ENCODE results near the gene IGFALS. TPM values are rescaled to one million over a fixed set of nuclear protein-coding genes. Genes with fewer than 3 reads are reported as not detected.

IGFALS gene
- total RNA-seq, 2 donors from 2014 or later = 0.10 TPM; not detected in 1

Other genes with a start within 250 kb of the IGFALS start
- gene IFT140, start 181.6 kb downstream of the IGFALS start, total RNA-seq = 10 to 100 TPM; 13.1 to 14.9 TPM
- gene CRAMP1, start 181.3 kb downstream of the IGFALS start, total RNA-seq = 10 to 100 TPM; 12.1 to 12.4 TPM
- 10 to 100 TPM; 23.3 to 31.1 TPM for gene JPT2, start 115.4 kb downstream of the IGFALS start, total RNA-seq
- gene MAPK8IP3, start 87.5 kb downstream of the IGFALS start, total RNA-seq = 10 to 100 TPM; 37.1 to 42.3 TPM
- gene NME3, start 22.2 kb downstream of the IGFALS start, total RNA-seq = 10 to 100 TPM; 31.6 to 47.0 TPM
- gene EME2, start 20.9 kb downstream of the IGFALS start, total RNA-seq = 10 to 100 TPM; 10.2 to 12.0 TPM
- 10 to 100 TPM; 37.3 to 45.8 TPM for gene MRPS34, start 20.6 kb downstream of the IGFALS start, total RNA-seq
- 10 to 100 TPM; 21.7 to 26.7 TPM for gene SPSB3, start 11.1 kb downstream of the IGFALS start, total RNA-seq
- gene NUBP2, start 10.7 kb downstream of the IGFALS start, total RNA-seq = 10 to 100 TPM; 30.4 to 30.9 TPM
- gene HAGH, start 33.1 kb upstream of the IGFALS start, total RNA-seq = 10 to 100 TPM; 36.1 to 48.2 TPM
- 10 to 100 TPM; 14.0 to 17.3 TPM for gene FAHD1, start 33.5 kb upstream of the IGFALS start, total RNA-seq
- not detected for gene MEIOB, start 78.5 kb upstream of the IGFALS start, total RNA-seq
- not detected for gene HS3ST6, start 124.7 kb upstream of the IGFALS start, total RNA-seq
- 10 to 100 TPM; 61.4 to 70.0 TPM for gene MSRB1, start 149.5 kb upstream of the IGFALS start, total RNA-seq
- not detected for gene RPL3L, start 161.0 kb upstream of the IGFALS start, total RNA-seq
- gene NDUFB10, start 165.8 kb upstream of the IGFALS start, total RNA-seq = 100 to 1,000 TPM; 112 to 116 TPM
- 1,000 to 10,000 TPM; 1,131 to 1,263 TPM for gene RPS2, start 171.1 kb upstream of the IGFALS start, total RNA-seq
- not detected for gene RNF151, start 173.2 kb upstream of the IGFALS start, total RNA-seq
- gene TBL3, start 178.3 kb upstream of the IGFALS start, total RNA-seq = 10 to 100 TPM; 17.6 to 20.1 TPM
- gene NOXO1, start 187.8 kb upstream of the IGFALS start, total RNA-seq = not detected
- 10 to 100 TPM; 15.1 to 16.2 TPM for gene GFER, start 190.5 kb upstream of the IGFALS start, total RNA-seq
- gene SYNGR3, start 196.3 kb upstream of the IGFALS start, total RNA-seq = under 1 TPM; 0.33 to 0.83 TPM
- 10 to 100 TPM; 29.4 to 38.7 TPM for gene ZNF598, start 216.1 kb upstream of the IGFALS start, total RNA-seq
- gene NPW, start 226.1 kb upstream of the IGFALS start, total RNA-seq = not detected
- 100 to 1,000 TPM; 115 to 143 TPM for gene NHERF2, start 233.2 kb upstream of the IGFALS start, total RNA-seq